Ascending aorta (tissue), 2 donors: ENCODE results near the gene KIFC3. TPM values are rescaled to one million over a fixed set of nuclear protein-coding genes. Genes with fewer than 3 reads are reported as not detected.

Experiments
- DNase-seq, 2 donors: peaks; one replicate each; pipeline ENCODE4 v3.0.0-alpha.2; 2019; ENCODE audit warnings: low spot score in 2 of 2
- H3K27ac ChIP-seq, 2 donors: fragments of 200-600 bp; sonication (generic); one replicate each; pipeline ENCODE4 v1.5.1; 2016 to 2017; ENCODE audit warnings: mild to moderate bottlenecking in 1 of 2
- H3K27me3 ChIP-seq: fragments of 200-600 bp; sonication (generic); one replicate; pipeline ENCODE4 v1.5.1; 2017
- H3K36me3 ChIP-seq, 2 donors: fragments of 200-600 bp; sonication (generic); one replicate each; pipeline ENCODE4 v1.5.1; 2016
- H3K4me1 ChIP-seq, 2 donors: fragments of 200-600 bp; sonication (generic); one replicate each; pipeline ENCODE4 v1.5.1; 2016 to 2017; ENCODE audit warnings: mild to moderate bottlenecking in 1 of 2
- H3K4me3 ChIP-seq, 2 donors: fragments of 200-600 bp; sonication (generic); one replicate each; pipeline ENCODE4 v1.5.1; 2016 to 2017; ENCODE audit warnings: mild to moderate bottlenecking in 1 of 2
- H3K9me3 ChIP-seq, 2 donors: fragments of 200-600 bp; sonication (generic); one replicate each; pipeline ENCODE4 v1.5.1; 2016
- CTCF ChIP-seq, 3 experiments: fragments of 200-600 bp in 2 of 3; fragments of 450-650 bp in 1 of 3; sonication (generic) in 2 of 3; IDR thresholded peaks; one replicate each; pipeline ENCODE4 v1.5.1; 2016 to 2019; ENCODE audit warnings: antibody characterized with exemption in 3 of 3, mild to moderate bottlenecking in 1 of 3, moderate library complexity in 1 of 3
- intact Hi-C: fragments of 100-400 bp; cut with DNase I; formaldehyde crosslinking; loops from one replicate; pipeline ENCODE4 v1.15.1; 2023
- total RNA-seq: library from RNA; depleted of rRNA; stranded (reverse); fragments of >200 nt; gene quantifications from one replicate; pipeline ENCODE4 v1.1.0, GENCODE V29; 2016

KIFC3 gene
- total RNA-seq, 1 donor from 2014 or later = 54.9 TPM

GRCh38 chr16:57728336-57729181 is 73.7 kb downstream of the KIFC3 start:
- TF ChIP-seq CTCF (IDR thresholded peaks at IDR 0.05) = no peak
- no peaks in the 10 kb centered on the region for H3K36me3 ChIP-seq
- H3K9me3 ChIP-seq = no peaks in the 10 kb centered on the region
- no peaks in the 10 kb centered on the region for H3K4me1 ChIP-seq
- no peak for DNase-seq
- H3K27ac ChIP-seq = no peak overlapping the region
- intact Hi-C loops = no loop called here
- no peaks in the 10 kb centered on the region for H3K27me3 ChIP-seq
- H3K4me3 ChIP-seq = no peak overlapping the region

GRCh38 chr16:57727610-57728009 is 74.7 kb downstream of the KIFC3 start:
- Histone ChIP-seq H3K9me3 (no peaks in the 10 kb centered on the region), H3K36me3 (no peaks in the 10 kb centered on the region), H3K27me3 (no peaks in the 10 kb centered on the region), H3K4me1 (no peaks in the 10 kb centered on the region), H3K4me3 (no peak overlapping the region), H3K27ac (no peak overlapping the region)
- no peak for DNase-seq
- intact Hi-C loops = no loop called here
- TF ChIP-seq CTCF (IDR thresholded peaks at IDR 0.05) = no peak

GRCh38 chr16:57726433-57726947 is 75.8 kb downstream of the KIFC3 start:
- no peak overlapping the region for H3K4me3 ChIP-seq
- TF ChIP-seq CTCF (IDR thresholded peaks at IDR 0.05) = no peak
- no peaks in the 10 kb centered on the region for H3K9me3 ChIP-seq
- H3K36me3 ChIP-seq = no peaks in the 10 kb centered on the region
- no peaks in the 10 kb centered on the region for H3K27me3 ChIP-seq
- DNase-seq = no peak
- H3K4me1 ChIP-seq = no peaks in the 10 kb centered on the region
- H3K27ac ChIP-seq = no peak overlapping the region
- intact Hi-C loops = no loop called here

- TF ChIP-seq CTCF (IDR thresholded peaks at IDR 0.05) = no peak
- Histone ChIP-seq H3K36me3 (no peaks in the 10 kb centered on the region), H3K4me1 (no peaks in the 10 kb centered on the region), H3K4me3 (no peak overlapping the region), H3K27me3 (no peaks in the 10 kb centered on the region), H3K9me3 (no peaks in the 10 kb centered on the region), H3K27ac (no peak overlapping the region)
- no peak for DNase-seq
- intact Hi-C loops = no loop called here
These were observed 76.3 kb downstream of the KIFC3 start for GRCh38 chr16:57725976-57726375.

GRCh38 chr16:57725554-57725953 is 76.7 kb downstream of the KIFC3 start:
- Histone ChIP-seq H3K4me3 (no peak overlapping the region), H3K9me3 (no peaks in the 10 kb centered on the region), H3K27ac (no peak overlapping the region), H3K4me1 (no peaks in the 10 kb centered on the region), H3K36me3 (no peaks in the 10 kb centered on the region), H3K27me3 (no peaks in the 10 kb centered on the region)
- intact Hi-C loops = no loop called here
- TF ChIP-seq CTCF (IDR thresholded peaks at IDR 0.05) = no peak
- DNase-seq = no peak
